Measurements from ENCODE around the gene CMBL. TPM values are rescaled to one million over a fixed set of nuclear protein-coding genes. Genes with fewer than 3 reads are reported as not detected.

The CMBL gene
- polyA plus RNA-seq, 3 donors, result 0.39 to 5.4 TPM; not detected in 1

DNA sequence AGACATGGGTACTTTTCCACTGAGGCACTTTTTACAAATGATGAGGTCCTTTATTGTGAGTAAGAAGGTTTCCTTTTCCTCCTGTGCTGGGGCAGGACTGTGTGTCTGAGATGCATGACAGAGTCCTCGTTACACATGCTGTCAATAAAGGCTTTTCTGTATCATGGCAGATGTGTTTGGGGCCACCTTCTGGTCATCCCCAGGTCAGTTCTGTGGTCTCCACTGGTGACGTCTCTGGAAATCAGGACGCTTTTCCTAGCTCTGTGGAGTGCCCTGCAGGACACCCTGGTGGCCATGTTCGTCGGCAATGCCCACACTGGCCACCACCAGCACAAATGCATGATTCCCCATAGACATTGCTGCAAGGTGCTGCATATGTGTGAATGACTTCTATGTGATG is 2.8 kb downstream of the CMBL start:
- Histone ChIP-seq H3K4me3 (replicated peaks in 1 of 3; ENCODE audit: low read depth in 2 of 3, low read length in 3 of 3) (no peak overlapping the region), H3K27me3 (ENCODE audit: control insufficient read depth in 2 of 2, insufficient read depth in 2 of 2, low read length in 2 of 2) (peaks cover 0 to 3% of the 10 kb centered on the region in 2 donors), H2AFZ (ENCODE audit: insufficient read depth, low read depth, low read length, poor library complexity, severe bottlenecking) (no peak overlapping the region), H3K79me2 (ENCODE audit: insufficient read depth, low read length) (no peaks in the 10 kb centered on the region), H3K4me1 (ENCODE audit: control insufficient read depth in 1 of 2, insufficient read depth in 2 of 2, low read length in 2 of 2) (no peaks in the 10 kb centered on the region), H3K4me2 (replicated peaks; ENCODE audit: extremely low read depth, low read length, poor library complexity, severe bottlenecking) (no peak overlapping the region), H3K9ac (ENCODE audit: insufficient read depth, low read length, poor library complexity, severe bottlenecking) (no peak overlapping the region), H3K27ac (ENCODE audit: low read depth in 1 of 2, low read length in 2 of 2) (no peak overlapping the region), H3K9me3 (replicated peaks in 1 of 2; ENCODE audit: control insufficient read depth in 1 of 2, insufficient read depth in 1 of 2, low read length in 2 of 2) (no peaks in the 10 kb centered on the region), H4K20me1 (ENCODE audit: insufficient read depth, low read length) (no peaks in the 10 kb centered on the region), H3K36me3 (replicated peaks in 1 of 2; ENCODE audit: control insufficient read depth in 1 of 2, insufficient read depth in 2 of 2, low read length in 2 of 2) (no peaks in the 10 kb centered on the region)
- H3K27me3 Mint-ChIP-seq (ENCODE audit: low read depth in 3 of 3), result peaks cover 2 to 18% (median 17%) of the 10 kb centered on the region in 3 donors
- 76% methylated on average over 3 of the region's 5 CpGs for WGBS (ENCODE audit: insufficient coverage)
- no peak for DNase-seq
- H3K9me3 Mint-ChIP-seq, result peaks cover 0 to 1% (median 0%) of the 10 kb centered on the region in 7 donors
- intact Hi-C loops (cut with micrococcal nuclease), result no loop called here
- TF ChIP-seq, protein P1, sequence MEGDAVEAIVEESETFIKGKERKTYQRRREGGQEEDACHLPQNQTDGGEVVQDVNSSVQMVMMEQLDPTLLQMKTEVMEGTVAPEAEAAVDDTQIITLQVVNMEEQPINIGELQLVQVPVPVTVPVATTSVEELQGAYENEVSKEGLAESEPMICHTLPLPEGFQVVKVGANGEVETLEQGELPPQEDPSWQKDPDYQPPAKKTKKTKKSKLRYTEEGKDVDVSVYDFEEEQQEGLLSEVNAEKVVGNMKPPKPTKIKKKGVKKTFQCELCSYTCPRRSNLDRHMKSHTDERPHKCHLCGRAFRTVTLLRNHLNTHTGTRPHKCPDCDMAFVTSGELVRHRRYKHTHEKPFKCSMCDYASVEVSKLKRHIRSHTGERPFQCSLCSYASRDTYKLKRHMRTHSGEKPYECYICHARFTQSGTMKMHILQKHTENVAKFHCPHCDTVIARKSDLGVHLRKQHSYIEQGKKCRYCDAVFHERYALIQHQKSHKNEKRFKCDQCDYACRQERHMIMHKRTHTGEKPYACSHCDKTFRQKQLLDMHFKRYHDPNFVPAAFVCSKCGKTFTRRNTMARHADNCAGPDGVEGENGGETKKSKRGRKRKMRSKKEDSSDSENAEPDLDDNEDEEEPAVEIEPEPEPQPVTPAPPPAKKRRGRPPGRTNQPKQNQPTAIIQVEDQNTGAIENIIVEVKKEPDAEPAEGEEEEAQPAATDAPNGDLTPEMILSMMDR (IDR thresholded peaks at IDR 0.05), result no peak
- peaks cover 0 to 4% of the 10 kb centered on the region in 2 donors for H3K36me3 Mint-ChIP-seq
- H3K4me1 Mint-ChIP-seq, result peaks cover 11% of the 10 kb centered on the region
- no peak overlapping the region for H3K27ac Mint-ChIP-seq
- no peak overlapping the region for H3K4me3 Mint-ChIP-seq

DNA sequence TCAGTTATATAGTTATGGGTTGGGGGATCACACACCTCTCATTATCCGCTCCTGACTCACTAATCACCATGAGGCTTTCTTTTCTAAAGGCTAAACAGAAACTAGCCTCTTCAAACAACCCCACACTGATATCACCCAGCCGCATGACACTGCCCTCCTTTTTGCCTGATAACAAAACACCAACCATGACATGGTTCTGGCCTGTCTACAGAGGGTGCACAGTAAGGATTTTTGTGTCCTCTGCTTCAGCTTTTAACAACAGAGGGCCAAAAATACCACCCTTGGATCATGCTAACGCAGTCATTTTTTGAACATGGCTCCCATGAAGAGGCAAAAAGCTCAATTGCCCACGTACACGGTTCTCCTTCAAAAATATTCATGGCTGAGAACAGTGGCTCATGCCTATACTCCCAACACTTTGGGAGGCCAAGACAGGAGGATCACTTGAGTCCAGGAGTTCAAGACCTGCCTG is 4.0 kb downstream of the CMBL start:
- H3K36me3 ChIP-seq (replicated peaks in 1 of 2; ENCODE audit: control insufficient read depth in 1 of 2, insufficient read depth in 2 of 2, low read length in 2 of 2), result no peaks in the 10 kb centered on the region
- Mint-ChIP-seq H3K27me3 (ENCODE audit: low read depth in 3 of 3) (peaks cover 2 to 17% (median 13%) of the 10 kb centered on the region in 3 donors), H3K27ac (no peak overlapping the region), H3K4me3 (no peak overlapping the region), H3K9me3 (peaks cover 0 to 1% (median 0%) of the 10 kb centered on the region in 7 donors), H3K4me1 (peaks cover 9% of the 10 kb centered on the region), H3K36me3 (peaks cover 0 to 4% of the 10 kb centered on the region in 2 donors)
- H3K9me3 ChIP-seq (replicated peaks in 1 of 2; ENCODE audit: control insufficient read depth in 1 of 2, insufficient read depth in 1 of 2, low read length in 2 of 2), result no peaks in the 10 kb centered on the region
- H3K4me2 ChIP-seq (replicated peaks; ENCODE audit: extremely low read depth, low read length, poor library complexity, severe bottlenecking), result no peak overlapping the region
- no peaks in the 10 kb centered on the region for H3K4me1 ChIP-seq (ENCODE audit: control insufficient read depth in 1 of 2, insufficient read depth in 2 of 2, low read length in 2 of 2)
- DNase-seq, result no peak
- no peak overlapping the region for H3K9ac ChIP-seq (ENCODE audit: insufficient read depth, low read length, poor library complexity, severe bottlenecking)
- H3K79me2 ChIP-seq (ENCODE audit: insufficient read depth, low read length), result no peaks in the 10 kb centered on the region
- no peaks in the 10 kb centered on the region for H4K20me1 ChIP-seq (ENCODE audit: insufficient read depth, low read length)
- intact Hi-C loops (cut with micrococcal nuclease), result no loop called here
- H3K27me3 ChIP-seq (ENCODE audit: control insufficient read depth in 2 of 2, insufficient read depth in 2 of 2, low read length in 2 of 2), result peaks cover 0 to 3% of the 10 kb centered on the region in 2 donors
- WGBS (ENCODE audit: insufficient coverage), result 75% methylated on average over 1 of the region's 5 CpGs
- H2AFZ ChIP-seq (ENCODE audit: insufficient read depth, low read depth, low read length, poor library complexity, severe bottlenecking), result no peak overlapping the region
- no peak overlapping the region for H3K4me3 ChIP-seq (replicated peaks in 1 of 3; ENCODE audit: low read depth in 2 of 3, low read length in 3 of 3)
- no peak overlapping the region for H3K27ac ChIP-seq (ENCODE audit: low read depth in 1 of 2, low read length in 2 of 2)
- TF ChIP-seq, protein P1 (IDR thresholded peaks at IDR 0.05), result no peak
